Neuron (in vitro differentiated cells): Measurements from ENCODE around the gene HADHB.
"Not testable (repeated sequence)": the region's sequence is repeated elsewhere in the genome, so short reads cannot be mapped to it uniquely, and the experiment has no call there.

Experiments used
- H2AFZ ChIP-seq: one replicate; pipeline ENCODE4 v1.6.1; 2013; ENCODE audit warnings: low read depth, mild to moderate bottlenecking, inconsistent platforms, low read length, moderate library complexity
- H3K27me3 ChIP-seq: one replicate; pipeline ENCODE4 v1.6.1; 2013; ENCODE audit warnings: low read length; ENCODE audit not compliant: insufficient read depth
- H3K36me3 ChIP-seq: one replicate; pipeline ENCODE4 v1.6.1; 2013; ENCODE audit warnings: low read length; ENCODE audit not compliant: insufficient read depth
- H3K4me1 ChIP-seq: one replicate; pipeline ENCODE4 v1.6.1; 2013; ENCODE audit warnings: low read length; ENCODE audit not compliant: insufficient read depth
- H3K4me3 ChIP-seq: 2 replicates; pipeline ENCODE4 v1.5.1; 2013; ENCODE audit warnings: mild to moderate bottlenecking, low read length, moderate library complexity
- H3K9me3 ChIP-seq: one replicate; pipeline ENCODE4 v1.6.1; 2013; ENCODE audit warnings: low read length

The HADHB gene

GRCh38 chr2:26312471-26312870 is 67.7 kb downstream of the HADHB start:
- H3K4me1 ChIP-seq = no peaks in the 10 kb centered on the region
- no peak overlapping the region for H3K4me3 ChIP-seq
- no peaks in the 10 kb centered on the region for H3K27me3 ChIP-seq
- no peaks in the 10 kb centered on the region for H3K9me3 ChIP-seq
- H2AFZ ChIP-seq = no peak overlapping the region
- no peaks in the 10 kb centered on the region for H3K36me3 ChIP-seq

- Histone ChIP-seq H3K4me3 (no peak overlapping the region), H3K36me3 (no peaks in the 10 kb centered on the region), H3K27me3 (no peaks in the 10 kb centered on the region), H3K9me3 (no peaks in the 10 kb centered on the region), H2AFZ (no peak overlapping the region), H3K4me1 (no peaks in the 10 kb centered on the region)
Observed at GRCh38 chr2:26313446-26313845, 68.7 kb downstream of the HADHB start.

GRCh38 chr2:26314243-26314642 is 69.5 kb downstream of the HADHB start:
- Histone ChIP-seq H2AFZ (no peak overlapping the region), H3K4me3 (no peak overlapping the region), H3K4me1 (no peaks in the 10 kb centered on the region), H3K9me3 (no peaks in the 10 kb centered on the region), H3K36me3 (no peaks in the 10 kb centered on the region), H3K27me3 (no peaks in the 10 kb centered on the region)

- H3K36me3 ChIP-seq = no peaks in the 10 kb centered on the region
- no peaks in the 10 kb centered on the region for H3K27me3 ChIP-seq
- H3K9me3 ChIP-seq = no peaks in the 10 kb centered on the region
- H3K4me3 ChIP-seq = no peak overlapping the region
- no peak overlapping the region for H2AFZ ChIP-seq
- no peaks in the 10 kb centered on the region for H3K4me1 ChIP-seq
Observed at GRCh38 chr2:26316041-26316440, 71.3 kb downstream of the HADHB start.

GRCh38 chr2:26316845-26317244 is 72.1 kb downstream of the HADHB start:
- H3K4me1 ChIP-seq = no peaks in the 10 kb centered on the region
- no peaks in the 10 kb centered on the region for H3K27me3 ChIP-seq
- no peaks in the 10 kb centered on the region for H3K9me3 ChIP-seq

DNA sequence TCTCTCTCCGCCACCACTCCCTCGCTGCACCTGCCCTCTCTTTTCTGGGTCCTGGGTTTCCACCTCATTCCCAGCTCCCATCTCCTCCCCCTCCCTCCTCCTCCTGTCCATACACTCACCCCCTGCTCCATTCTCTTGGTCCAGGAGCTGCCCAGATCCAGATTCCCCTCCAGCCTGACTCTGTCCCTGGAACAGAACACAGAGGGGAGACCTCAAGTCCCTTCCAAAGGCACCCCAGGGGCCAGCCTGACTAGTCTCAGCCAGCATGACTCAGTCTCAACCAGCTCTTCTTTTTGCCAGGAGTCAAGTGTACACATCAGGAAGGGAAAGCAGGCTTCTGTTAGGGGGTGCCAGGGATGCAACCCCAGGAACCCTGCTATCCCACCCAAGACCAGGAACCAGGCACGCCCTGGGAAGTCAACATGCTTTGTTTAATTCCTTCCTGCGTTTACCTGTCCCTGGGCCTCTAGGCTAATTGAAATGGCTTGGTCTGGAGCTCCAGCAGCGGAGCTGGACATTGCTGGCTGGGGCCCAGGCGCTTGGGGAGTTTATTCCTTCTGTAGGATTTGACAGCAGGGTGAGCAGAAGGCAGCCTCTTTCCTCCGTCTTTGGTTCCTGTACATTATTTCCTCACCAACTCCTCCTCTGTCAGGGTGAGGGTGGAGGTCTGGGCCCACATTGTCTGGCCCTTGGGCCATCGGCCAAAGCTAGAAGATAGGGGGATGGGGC is 72.8 kb downstream of the HADHB start:
- no peaks in the 10 kb centered on the region for H3K36me3 ChIP-seq
- H3K27me3 ChIP-seq = no peaks in the 10 kb centered on the region
- H3K4me1 ChIP-seq = no peaks in the 10 kb centered on the region
- no peak overlapping the region for H2AFZ ChIP-seq
- H3K9me3 ChIP-seq = no peaks in the 10 kb centered on the region
- H3K4me3 ChIP-seq = no peak overlapping the region

More at GRCh38 chr2:26316845-26317244, 72.1 kb downstream of the HADHB start:
- no peak overlapping the region for H2AFZ ChIP-seq
- no peaks in the 10 kb centered on the region for H3K36me3 ChIP-seq
- no peak overlapping the region for H3K4me3 ChIP-seq

DNA sequence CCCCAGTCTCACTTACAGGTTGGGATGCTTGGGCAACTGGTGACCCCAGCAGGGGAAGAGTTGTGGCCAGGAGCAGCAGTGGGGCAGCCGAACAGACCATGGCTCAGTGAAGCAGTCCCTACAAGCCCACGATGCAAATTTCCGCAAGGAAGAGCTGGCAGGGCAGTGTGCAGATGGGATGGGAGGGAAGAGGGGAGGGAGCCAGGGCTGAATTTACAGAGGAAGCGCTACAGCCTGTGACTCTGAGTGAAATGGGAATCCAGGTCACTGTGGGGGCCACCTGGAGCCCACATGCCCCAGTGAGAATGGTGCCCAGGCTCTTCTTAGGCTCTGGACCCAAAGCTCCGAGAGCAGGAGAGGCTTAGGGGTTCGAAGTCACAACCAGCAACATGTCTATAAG is 74.2 kb downstream of the HADHB start:
- Histone ChIP-seq H2AFZ (no peak overlapping the region), H3K9me3 (no peaks in the 10 kb centered on the region), H3K27me3 (no peaks in the 10 kb centered on the region), H3K4me3 (no peak overlapping the region), H3K36me3 (no peaks in the 10 kb centered on the region), H3K4me1 (no peaks in the 10 kb centered on the region)

DNA sequence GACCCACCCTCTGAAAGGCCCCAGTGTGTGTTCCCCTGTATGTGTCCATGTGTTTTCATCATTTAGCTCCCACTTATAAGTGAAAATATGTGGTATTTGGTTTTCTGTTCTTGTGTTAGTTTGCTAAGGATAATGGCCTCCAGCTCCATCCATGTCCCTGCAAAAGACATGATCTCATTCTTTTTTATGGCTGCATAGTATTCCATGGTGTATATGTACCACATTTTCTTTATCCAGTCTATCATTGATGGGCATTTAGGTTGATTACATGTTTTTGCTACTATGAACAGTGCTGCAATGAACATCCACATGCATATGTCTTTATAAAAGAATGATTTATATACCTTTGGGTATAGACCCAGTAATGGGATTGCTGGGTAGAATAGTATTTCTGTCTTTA is 79.7 kb downstream of the HADHB start:
- H2AFZ ChIP-seq, H3K4me3 ChIP-seq, H3K36me3 ChIP-seq, H3K4me1 ChIP-seq, H3K9me3 ChIP-seq, H3K27me3 ChIP-seq: not testable (repeated sequence)

DNA sequence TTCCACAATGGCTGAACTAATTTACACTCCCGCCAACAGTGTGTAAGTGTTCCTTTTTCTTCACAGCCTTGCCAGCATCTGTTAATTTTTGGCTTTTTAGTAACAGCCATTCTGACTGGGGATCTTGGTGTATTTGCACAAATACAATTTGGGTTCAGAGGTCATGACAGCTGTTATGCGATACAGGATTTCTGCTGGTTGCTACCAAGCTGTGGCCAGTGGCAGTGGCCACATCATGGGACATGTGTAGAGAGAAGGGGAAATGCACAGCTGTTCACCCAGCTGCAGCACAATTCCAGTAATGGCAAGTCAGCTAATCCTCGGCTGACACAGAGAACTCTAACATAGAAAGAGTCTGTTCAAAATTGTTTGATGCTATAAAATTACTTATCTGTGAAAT is 80.2 kb downstream of the HADHB start:
- no peak overlapping the region for H2AFZ ChIP-seq
- H3K4me3 ChIP-seq = no peak overlapping the region
- H3K27me3 ChIP-seq = no peaks in the 10 kb centered on the region
- no peaks in the 10 kb centered on the region for H3K9me3 ChIP-seq
- no peaks in the 10 kb centered on the region for H3K36me3 ChIP-seq
- no peaks in the 10 kb centered on the region for H3K4me1 ChIP-seq

- H3K27me3 ChIP-seq = no peaks in the 10 kb centered on the region
- no peak overlapping the region for H3K4me3 ChIP-seq
- H3K4me1 ChIP-seq = no peaks in the 10 kb centered on the region
- H2AFZ ChIP-seq = no peak overlapping the region
- H3K9me3 ChIP-seq = no peaks in the 10 kb centered on the region
- no peaks in the 10 kb centered on the region for H3K36me3 ChIP-seq
Observed at GRCh38 chr2:26325851-26326250, 81.1 kb downstream of the HADHB start.

- no peaks in the 10 kb centered on the region for H3K4me1 ChIP-seq
- no peaks in the 10 kb centered on the region for H3K36me3 ChIP-seq
- H2AFZ ChIP-seq = no peak overlapping the region
- H3K27me3 ChIP-seq = no peaks in the 10 kb centered on the region
- no peak overlapping the region for H3K4me3 ChIP-seq
- no peaks in the 10 kb centered on the region for H3K9me3 ChIP-seq
Observed at GRCh38 chr2:26326514-26326913, 81.8 kb downstream of the HADHB start.

DNA sequence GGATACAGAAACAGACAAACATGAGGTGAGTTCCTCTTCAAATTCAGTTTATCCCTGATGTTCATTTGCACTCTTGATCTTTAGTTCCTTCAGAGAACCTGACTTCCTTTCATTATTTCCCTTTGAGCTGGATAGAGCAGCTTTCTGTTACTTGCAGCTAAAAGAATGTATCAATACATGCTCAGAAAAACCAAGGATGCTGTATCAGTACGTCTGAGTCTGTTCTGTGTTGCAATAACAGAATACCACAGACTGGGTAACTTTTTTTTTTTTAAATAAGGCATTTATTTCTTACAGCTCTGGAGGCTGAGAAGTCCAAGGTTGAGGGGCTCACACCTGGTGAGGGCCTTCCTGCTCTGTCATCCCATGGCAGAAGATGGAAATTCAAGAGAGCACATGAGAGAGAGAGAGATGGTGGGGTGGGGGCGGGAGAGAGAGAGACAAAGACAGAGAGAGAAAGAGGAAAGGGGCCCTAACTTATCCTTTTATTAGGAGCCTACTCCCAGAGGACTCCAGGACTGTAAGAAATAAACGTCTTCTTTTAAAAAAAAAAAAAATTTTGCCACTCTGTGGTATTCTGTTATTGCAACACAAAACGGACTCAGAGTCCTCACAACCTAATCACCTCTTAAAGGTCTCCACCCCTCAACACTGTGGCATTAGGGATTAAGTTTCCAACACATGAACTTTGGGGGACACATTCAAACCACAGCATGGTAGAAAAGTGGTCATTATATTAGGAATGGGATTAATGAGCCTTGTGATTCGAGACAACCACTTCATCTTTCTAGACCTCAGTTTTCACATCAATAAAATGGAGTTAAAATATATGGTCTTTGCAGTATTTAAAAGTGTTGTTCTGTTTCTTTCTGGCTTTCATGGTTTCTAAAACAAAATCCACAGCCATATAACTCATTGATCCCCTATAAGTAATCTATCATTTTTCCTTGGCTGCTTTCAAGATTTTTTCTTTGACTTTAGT is 82.8 kb downstream of the HADHB start:
- H3K4me3 ChIP-seq = no peak overlapping the region

GRCh38 chr2:26329083-26329482 is 84.3 kb downstream of the HADHB start:
- H3K4me1 ChIP-seq, H3K36me3 ChIP-seq, H3K9me3 ChIP-seq, H3K4me3 ChIP-seq, H3K27me3 ChIP-seq, H2AFZ ChIP-seq: not testable (repeated sequence)

More for the DNA sequence above, 82.8 kb downstream of the HADHB start:
- Histone ChIP-seq H3K9me3 (no peaks in the 10 kb centered on the region), H3K4me1 (no peaks in the 10 kb centered on the region), H3K36me3 (no peaks in the 10 kb centered on the region), H2AFZ (no peak overlapping the region), H3K27me3 (no peaks in the 10 kb centered on the region)
